Measurements from ENCODE around the gene GYS1. TPM values are rescaled to one million over a fixed set of nuclear protein-coding genes. Genes with fewer than 3 reads are reported as not detected.
"Not testable (repeated sequence)": the region's sequence is repeated elsewhere in the genome, so short reads cannot be mapped to it uniquely, and the experiment has no call there.

Gene GYS1
- total RNA-seq, 1 donor from 2014 or later: 50.7 TPM

DNA sequence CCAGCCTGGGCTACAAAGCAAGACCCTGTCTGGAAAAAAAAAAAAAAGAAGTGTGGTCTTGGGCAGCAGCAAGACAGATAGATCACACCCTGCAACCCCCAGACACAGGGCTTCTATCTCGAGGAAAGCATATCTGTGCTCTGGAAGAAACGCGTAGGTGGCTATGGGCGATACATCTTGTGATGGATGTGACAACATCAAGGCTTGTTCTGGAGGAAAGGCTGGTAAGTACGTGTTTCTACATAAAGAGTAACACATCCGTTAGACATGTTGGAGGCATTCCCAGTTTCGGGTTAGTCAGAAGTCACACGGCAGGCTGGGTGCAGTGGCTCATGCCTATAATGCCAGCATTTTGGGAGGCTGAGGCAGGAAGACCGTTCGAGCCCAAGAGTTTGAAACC is 66.2 kb downstream of the GYS1 start:
- ChIA-PET CTCF (no interaction called here), POLR2A (no interaction called here)
- Mint-ChIP-seq H3K4me1 (no peaks in the 10 kb centered on the region), H3K36me3 (ENCODE audit: low read depth) (peaks cover 9% of the 10 kb centered on the region), H3K9me3 (no peaks in the 10 kb centered on the region), H3K27me3 (no peaks in the 10 kb centered on the region), H3K27ac (no peak overlapping the region), H3K4me3 (no peak overlapping the region)
- TF ChIP-seq, protein P1, sequence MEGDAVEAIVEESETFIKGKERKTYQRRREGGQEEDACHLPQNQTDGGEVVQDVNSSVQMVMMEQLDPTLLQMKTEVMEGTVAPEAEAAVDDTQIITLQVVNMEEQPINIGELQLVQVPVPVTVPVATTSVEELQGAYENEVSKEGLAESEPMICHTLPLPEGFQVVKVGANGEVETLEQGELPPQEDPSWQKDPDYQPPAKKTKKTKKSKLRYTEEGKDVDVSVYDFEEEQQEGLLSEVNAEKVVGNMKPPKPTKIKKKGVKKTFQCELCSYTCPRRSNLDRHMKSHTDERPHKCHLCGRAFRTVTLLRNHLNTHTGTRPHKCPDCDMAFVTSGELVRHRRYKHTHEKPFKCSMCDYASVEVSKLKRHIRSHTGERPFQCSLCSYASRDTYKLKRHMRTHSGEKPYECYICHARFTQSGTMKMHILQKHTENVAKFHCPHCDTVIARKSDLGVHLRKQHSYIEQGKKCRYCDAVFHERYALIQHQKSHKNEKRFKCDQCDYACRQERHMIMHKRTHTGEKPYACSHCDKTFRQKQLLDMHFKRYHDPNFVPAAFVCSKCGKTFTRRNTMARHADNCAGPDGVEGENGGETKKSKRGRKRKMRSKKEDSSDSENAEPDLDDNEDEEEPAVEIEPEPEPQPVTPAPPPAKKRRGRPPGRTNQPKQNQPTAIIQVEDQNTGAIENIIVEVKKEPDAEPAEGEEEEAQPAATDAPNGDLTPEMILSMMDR (IDR thresholded peaks at IDR 0.05): no peak
- ATAC-seq (ENCODE audit: low read depth): no peak
- intact Hi-C loops (cut with micrococcal nuclease): no loop called here
- DNase-seq: no peak

DNA sequence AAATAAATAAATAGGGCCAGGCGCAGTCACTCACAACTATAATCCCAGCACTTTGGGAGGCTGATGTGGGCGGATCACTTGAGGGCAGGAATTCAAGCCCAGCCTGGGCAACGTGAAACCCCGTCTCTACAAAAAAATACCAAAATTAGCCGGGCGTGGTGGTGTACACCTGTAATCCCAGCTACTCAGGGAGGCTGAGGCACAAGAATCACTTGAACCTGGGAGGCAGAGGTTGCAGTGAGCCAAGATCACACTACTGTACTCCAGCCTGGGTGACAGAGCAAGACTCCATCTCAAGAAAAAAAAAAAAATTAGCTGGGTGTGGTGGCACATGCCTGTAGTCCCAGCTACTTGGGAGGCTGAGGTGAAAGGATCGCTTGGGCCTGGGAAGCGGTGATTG is 67.2 kb downstream of the GYS1 start:
- H3K27ac Mint-ChIP-seq; DNase-seq; H3K27me3 Mint-ChIP-seq; ATAC-seq (ENCODE audit: low read depth); CTCF ChIA-PET; H3K9me3 Mint-ChIP-seq; intact Hi-C loops (cut with micrococcal nuclease); H3K4me3 Mint-ChIP-seq; H3K4me1 Mint-ChIP-seq: not testable (repeated sequence)
- POLR2A ChIA-PET: interaction anchor here (0.6 kb wide), 1 partner anchor 16 kb away, joined by 4 read pairs; no protein-coding TSS in a partner anchor
- H3K36me3 Mint-ChIP-seq (ENCODE audit: low read depth): peaks cover 17% of the 10 kb centered on the region

DNA sequence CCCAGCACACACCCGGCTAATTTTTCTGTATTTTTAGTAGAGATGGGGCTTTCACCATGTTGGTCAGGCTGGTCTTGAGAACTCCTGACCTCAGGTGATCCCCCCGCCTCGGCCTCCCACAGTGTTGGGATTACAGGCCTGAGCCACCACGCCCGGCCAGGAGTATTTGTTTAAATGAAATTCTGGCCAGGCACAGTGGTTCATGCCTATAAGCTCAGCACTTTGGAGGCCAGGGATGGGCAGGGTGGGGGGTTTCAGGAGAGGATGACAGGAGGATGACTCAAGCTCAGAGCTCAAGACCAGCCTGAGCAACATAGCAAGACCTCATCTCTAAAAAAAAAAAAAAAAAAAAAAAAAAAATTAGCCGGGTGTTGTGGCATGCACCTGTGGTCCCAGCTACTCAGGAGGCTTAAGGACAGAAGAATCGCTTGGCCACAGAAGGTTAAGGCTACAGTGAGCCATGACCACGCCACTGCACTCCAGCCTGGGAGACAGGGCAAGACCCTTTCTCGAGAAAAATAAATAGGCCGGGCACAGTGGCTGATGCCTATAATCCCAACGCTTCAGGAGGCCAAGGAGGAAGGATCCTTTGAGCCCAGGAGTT is 67.8 kb downstream of the GYS1 start:
- ATAC-seq (ENCODE audit: low read depth): no peak
- ChIA-PET CTCF (no interaction called here), POLR2A (interaction anchor here (0.6 kb wide), 2 partner anchors 54 to 77 kb away, joined by 6 read pairs; no protein-coding TSS in a partner anchor)
- intact Hi-C loops (cut with micrococcal nuclease): no loop called here
- peaks cover 19% of the 10 kb centered on the region for H3K36me3 Mint-ChIP-seq (ENCODE audit: low read depth)
- TF ChIP-seq, protein P1 (IDR thresholded peaks at IDR 0.05): no peak
- H3K9me3 Mint-ChIP-seq: no peaks in the 10 kb centered on the region
- no peak overlapping the region for H3K27ac Mint-ChIP-seq
- H3K27me3 Mint-ChIP-seq: no peaks in the 10 kb centered on the region
- DNase-seq: no peak
- no peaks in the 10 kb centered on the region for H3K4me1 Mint-ChIP-seq
- no peak overlapping the region for H3K4me3 Mint-ChIP-seq

DNA sequence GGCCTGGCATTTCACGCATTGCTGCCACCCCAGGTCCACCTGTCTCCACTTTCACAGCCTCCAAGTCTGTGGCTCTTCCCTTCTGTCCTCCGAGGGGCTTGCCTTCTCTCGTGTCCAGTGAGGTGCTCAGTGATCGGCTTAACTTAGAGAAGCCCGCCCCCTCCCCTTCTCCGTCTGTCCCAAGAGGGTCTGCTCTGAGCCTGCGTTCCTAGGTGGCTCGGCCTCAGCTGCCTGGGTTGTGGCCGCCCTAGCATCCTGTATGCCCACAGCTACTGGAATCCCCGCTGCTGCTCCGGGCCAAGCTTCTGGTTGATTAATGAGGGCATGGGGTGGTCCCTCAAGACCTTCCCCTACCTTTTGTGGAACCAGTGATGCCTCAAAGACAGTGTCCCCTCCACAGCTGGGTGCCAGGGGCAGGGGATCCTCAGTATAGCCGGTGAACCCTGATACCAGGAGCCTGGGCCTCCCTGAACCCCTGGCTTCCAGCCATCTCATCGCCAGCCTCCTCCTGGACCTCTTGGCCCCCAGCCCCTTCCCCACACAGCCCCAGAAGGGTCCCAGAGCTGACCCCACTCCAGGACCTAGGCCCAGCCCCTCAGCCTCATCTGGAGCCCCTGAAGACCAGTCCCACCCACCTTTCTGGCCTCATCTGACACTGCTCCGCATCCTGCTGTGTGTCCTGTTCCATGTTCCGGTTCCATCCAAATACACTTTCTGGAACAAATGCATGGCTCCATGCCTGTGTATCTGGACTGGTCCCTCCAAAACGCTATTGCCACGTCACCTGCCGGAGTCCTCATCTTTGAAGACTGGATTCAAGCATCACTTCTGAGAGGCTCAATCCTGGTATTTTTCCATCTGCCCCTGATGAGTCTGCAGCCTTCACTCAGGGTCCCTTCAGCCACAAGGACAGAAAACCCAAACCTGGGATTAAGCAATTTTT is 70.3 kb downstream of the GYS1 start:
- POLR2A ChIA-PET: interaction anchor here (0.6 kb wide), 1 partner anchor 827 kb away, joined by 10 read pairs; no protein-coding TSS in a partner anchor
- ATAC-seq (ENCODE audit: low read depth) (no peak), DNase-seq (no peak)
- peaks cover 9% of the 10 kb centered on the region for H3K4me1 Mint-ChIP-seq
- no peak overlapping the region for H3K4me3 Mint-ChIP-seq
- peaks cover 32% of the 10 kb centered on the region for H3K36me3 Mint-ChIP-seq (ENCODE audit: low read depth)
- CTCF ChIA-PET: no interaction called here
- no peaks in the 10 kb centered on the region for H3K9me3 Mint-ChIP-seq
- H3K27ac Mint-ChIP-seq: no peak overlapping the region
- TF ChIP-seq, protein P1 (IDR thresholded peaks at IDR 0.05): no peak
- intact Hi-C loops (cut with micrococcal nuclease): no loop called here
- no peaks in the 10 kb centered on the region for H3K27me3 Mint-ChIP-seq

DNA sequence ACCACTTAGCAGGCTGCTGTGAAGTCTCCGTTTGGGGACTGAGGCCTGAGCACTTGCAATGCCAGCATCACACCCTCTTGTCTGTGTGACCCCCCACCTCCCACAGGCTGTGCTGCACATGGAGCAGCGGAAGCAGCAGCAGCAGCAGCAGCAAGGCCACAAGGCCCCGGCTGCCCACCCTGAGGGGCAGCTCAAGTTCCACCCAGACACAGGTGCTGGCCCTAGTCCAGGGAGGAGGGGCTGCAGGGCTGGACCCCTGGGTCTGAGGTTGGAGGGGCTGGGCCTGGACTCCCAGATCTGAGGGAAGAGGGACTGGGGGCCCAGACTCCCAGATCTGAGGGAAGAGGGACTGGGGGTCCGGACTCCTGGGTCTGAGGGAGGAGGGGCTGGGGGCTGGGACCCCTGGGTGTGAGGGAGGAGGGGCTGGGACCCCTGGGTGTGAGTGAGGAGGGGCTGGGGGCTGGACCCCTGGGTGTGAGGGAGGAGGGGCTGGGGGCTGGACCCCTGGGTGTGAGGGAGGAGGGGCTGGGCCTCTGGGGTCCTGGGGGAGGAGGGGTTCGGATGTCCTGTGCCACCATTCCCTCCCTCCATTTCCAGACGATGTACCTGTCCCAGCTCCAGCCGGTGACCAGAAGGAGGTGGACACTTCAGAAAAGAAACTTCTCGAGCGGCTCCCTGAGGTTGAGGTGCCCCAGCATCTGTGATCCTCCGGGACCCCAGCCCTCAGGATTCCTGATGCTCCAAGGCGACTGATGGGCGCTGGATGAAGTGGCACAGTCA is 71.2 kb downstream of the GYS1 start:
- H3K9me3 Mint-ChIP-seq: no peaks in the 10 kb centered on the region
- peaks cover 11% of the 10 kb centered on the region for H3K4me1 Mint-ChIP-seq
- H3K27me3 Mint-ChIP-seq: no peaks in the 10 kb centered on the region
- DNase-seq: no peak
- H3K36me3 Mint-ChIP-seq (ENCODE audit: low read depth): peaks cover 32% of the 10 kb centered on the region
- H3K27ac Mint-ChIP-seq: no peak overlapping the region
- no peak overlapping the region for H3K4me3 Mint-ChIP-seq
- TF ChIP-seq, protein P1 (IDR thresholded peaks at IDR 0.05): no peak
- ATAC-seq (ENCODE audit: low read depth): no peak
- ChIA-PET CTCF (no interaction called here), POLR2A (no interaction called here)
- intact Hi-C loops (cut with micrococcal nuclease): no loop called here

All from activated B cell treated with CpG ODN at 0.5 μM for 24 hours (primary cell).